GM12878 (cell line): Measurements from ENCODE around the gene PAIP1. TPM values are rescaled to one million over a fixed set of nuclear protein-coding genes. Genes with fewer than 3 reads are reported as not detected.

ENCODE experiments used
- ATAC-seq: fragments of 200-7000 bp; cut with Tn5 transposase; 3 replicates; pipeline ENCODE4 v1.9.1; 2020; ENCODE audit warnings: mild to moderate bottlenecking, moderate library complexity
- BruUV-seq: library from RNA; stranded (reverse); fragments of 400-500 nt; replicated peaks from 2 replicates; lab custom pipeline; 2021; lab: Mats Ljungman, UMichigan
- CTCF ChIA-PET: fragments of 300-600 bp; sonication (Branson Sonifier 250); formaldehyde crosslinking; extraction: SDS; loops from one replicate; lab custom pipeline; 2021; ENCODE audit warnings: inconsistent platforms; lab: Yijun Ruan, JAX
- POLR2A ChIA-PET: fragments of 350-600 bp; formaldehyde crosslinking; extraction: SDS; loops from one replicate; lab custom pipeline; 2021; ENCODE audit warnings: inconsistent platforms; lab: Charles Lee
- RAD21 ChIA-PET: fragments of 300-600 bp; sonication (Branson Sonifier 250); formaldehyde crosslinking; loops from one replicate; lab custom pipeline; 2023; ENCODE audit warnings: antibody characterized with exemption; ENCODE audit not compliant: unreplicated experiment; lab: Charles Lee
- SMC1A ChIA-PET: fragments of 300-600 bp; sonication (Branson Sonifier 250); formaldehyde crosslinking; loops from one replicate; lab custom pipeline; 2023; ENCODE audit not compliant: unreplicated experiment, uncharacterized antibody; lab: Charles Lee
- DNase-seq: peaks from one replicate; pipeline ENCODE4 v3.0.0-alpha.2; 2011; ENCODE audit warnings: low read depth, low spot score
- FAIRE-seq: peaks from 3 replicates; lab custom pipeline; 2011; peaks lifted over from hg19 to GRCh38; lab: Jason Lieb, UNC
- H2AFZ ChIP-seq: 2 replicates; pipeline ENCODE4 v1.6.0; 2011; ENCODE audit warnings: low read depth, low read length, control low read depth; ENCODE audit not compliant: control insufficient read depth
- H3K27ac ChIP-seq: 2 replicates; pipeline ENCODE4 v1.5.1; 2011; ENCODE audit warnings: control low read depth; ENCODE audit not compliant: control insufficient read depth, insufficient read depth
- H3K27me3 ChIP-seq, 2 experiments: replicated peaks in 1 of 2; 2 replicates each; pipeline versions ENCODE4 v1.6.0 to v1.6.1; 2011; ENCODE audit warnings: low read length in 1 of 2; ENCODE audit not compliant: control insufficient read depth in 2 of 2, insufficient read depth in 2 of 2
- H3K36me3 ChIP-seq, 2 experiments: 2 replicates each; pipeline ENCODE4 v1.5.1; 2011; ENCODE audit warnings: low read length in 1 of 2; ENCODE audit not compliant: control insufficient read depth in 2 of 2, insufficient read depth in 2 of 2
- H3K4me1 ChIP-seq: 2 replicates; pipeline ENCODE4 v1.6.1; 2011; ENCODE audit warnings: mild to moderate bottlenecking, low read length, moderate library complexity, mixed read lengths; ENCODE audit not compliant: control insufficient read depth, insufficient read depth
- H3K4me2 ChIP-seq: 2 replicates; pipeline ENCODE4 v1.6.0; 2011; ENCODE audit warnings: control low read depth; ENCODE audit not compliant: control insufficient read depth, insufficient read depth
- H3K4me3 ChIP-seq: fragments of 200-600 bp; sonication (generic); 2 replicates; pipeline ENCODE4 v1.5.1; 2016
- H3K79me2 ChIP-seq: 2 replicates; pipeline ENCODE4 v1.6.0; 2011; ENCODE audit warnings: low read length; ENCODE audit not compliant: control insufficient read depth, insufficient read depth
- H3K9ac ChIP-seq: 2 replicates; pipeline ENCODE4 v1.8.0; 2011; ENCODE audit warnings: low read length, control low read depth, mixed read lengths; ENCODE audit not compliant: control insufficient read depth, insufficient read depth
- H3K9me3 ChIP-seq: replicated peaks from 3 replicates; pipeline ENCODE4 v1.5.1; 2011; ENCODE audit warnings: mild to moderate bottlenecking, low read length; ENCODE audit not compliant: control insufficient read depth, insufficient read depth
- H4K20me1 ChIP-seq: 2 replicates; pipeline ENCODE4 v1.6.0; 2011; ENCODE audit not compliant: control insufficient read depth, insufficient read depth
- CBX5 ChIP-seq: sonication (generic); IDR thresholded peaks from 2 replicates; pipeline ENCODE4 v1.6.1; 2016; ENCODE audit warnings: low read depth, moderate library complexity, mild to moderate bottlenecking, inconsistent platforms
- HCFC1 ChIP-seq: fragments of 150-350 bp; IDR thresholded peaks from 2 replicates; pipeline ENCODE4 v1.6.1; 2014; ENCODE audit warnings: low read length
- JUNB ChIP-seq: IDR thresholded peaks from 2 replicates; pipeline ENCODE4 v1.6.1; 2016; ENCODE audit warnings: antibody characterized with exemption, mild to moderate bottlenecking
- KLF5 ChIP-seq: fragments of 450-650 bp; IDR thresholded peaks from 2 replicates; pipeline ENCODE4 v1.6.1; 2014; ENCODE audit warnings: mild to moderate bottlenecking; ENCODE audit not compliant: partially characterized antibody
- NFYB ChIP-seq: IDR thresholded peaks from 2 replicates; pipeline ENCODE4 v1.6.1; 2011; ENCODE audit warnings: low read depth, mild to moderate bottlenecking, low read length, improper control_type of control experiment, moderate library complexity; ENCODE audit not compliant: insufficient read depth
- NKRF ChIP-seq: fragments of 450-650 bp; conservative IDR thresholded peaks from 2 replicates; pipeline ENCODE4 v1.6.1; 2017; ENCODE audit warnings: mild to moderate bottlenecking, moderate library complexity
- NR2F1 ChIP-seq: fragments of 450-650 bp; conservative IDR thresholded peaks from 2 replicates; pipeline ENCODE4 v1.6.1; 2017; ENCODE audit warnings: mild to moderate bottlenecking
- NRF1 ChIP-seq: conservative IDR thresholded peaks from 2 replicates; pipeline ENCODE4 v1.6.1; 2011; ENCODE audit warnings: mild to moderate bottlenecking, low read depth, low read length, improper control_type of control experiment
- PAX8 ChIP-seq: fragments of 450-650 bp; IDR thresholded peaks from 2 replicates; pipeline ENCODE4 v1.6.1; 2017; ENCODE audit warnings: mild to moderate bottlenecking, moderate library complexity
- PRDM15 ChIP-seq: fragments of 450-650 bp; formaldehyde crosslinking; IDR thresholded peaks from 2 replicates; pipeline ENCODE4 v1.4.0; 2020; ENCODE audit warnings: mild to moderate bottlenecking, moderate library complexity
- RELA ChIP-seq: fragments of 450-650 bp; IDR thresholded peaks from 2 replicates; pipeline ENCODE4 v1.8.0; 2014; ENCODE audit warnings: borderline replicate concordance; ENCODE audit not compliant: partially characterized antibody
- RELB ChIP-seq: fragments of 450-650 bp; IDR thresholded peaks from 2 replicates; pipeline ENCODE4 v1.6.1; 2017; ENCODE audit warnings: low read depth, mild to moderate bottlenecking, moderate library complexity
- SREBF2 ChIP-seq: IDR thresholded peaks from 2 replicates; pipeline ENCODE4 v1.6.1; 2012; ENCODE audit warnings: mild to moderate bottlenecking, low read length
- USF1 ChIP-seq: IDR thresholded peaks from 2 replicates; pipeline ENCODE4 v1.6.1; 2011; ENCODE audit warnings: borderline replicate concordance, low read depth, mild to moderate bottlenecking, moderate library complexity, mixed read lengths, low read length; ENCODE audit not compliant: insufficient read depth; ENCODE audit errors: extremely low read length
- YY1 ChIP-seq: IDR thresholded peaks from 2 replicates; pipeline ENCODE4 v1.6.1; 2011; ENCODE audit warnings: low read depth, mild to moderate bottlenecking, low read length
- ZBED1 ChIP-seq: IDR thresholded peaks from 2 replicates; pipeline ENCODE4 v1.6.1; 2016; ENCODE audit warnings: borderline replicate concordance
- ZNF622 ChIP-seq: fragments of 450-650 bp; IDR thresholded peaks from 2 replicates; pipeline ENCODE4 v1.6.1; 2017; ENCODE audit warnings: mild to moderate bottlenecking, inconsistent platforms
- WGBS: methylation state at CpG from one replicate; pipeline ENCODE4 v1.1.6; 2016; ENCODE audit warnings: low lambda C conversion rate; ENCODE audit not compliant: insufficient replicate concordance, insufficient coverage; ENCODE audit errors: missing lambda C conversion rate; 5-methylcytosine and 5-hydroxymethylcytosine counted together
- in situ Hi-C: fragments of 300-500 bp; cut with MboI; formaldehyde crosslinking; loops from 9 replicates; pipeline ENCODE4 v1.14.3; 2018; ENCODE audit warnings: mixed read lengths
- intact Hi-C: fragments of 100-400 bp; cut with micrococcal nuclease; formaldehyde crosslinking; loops from one replicate; pipeline ENCODE4 v1.14.2; 2022; ENCODE audit not compliant: unreplicated experiment
- polyA plus RNA-seq, 11 experiments: library from polyadenylated mRNA; depleted of rRNA in 4 of 11; unstranded in 6 of 11; stranded (reverse) in 5 of 11; fragments of >200 nt; fragmentation: Nextera tagmentation in 4 of 11; fragmentation: Illumina TruSeq in 1 of 11; extraction: Ambion mirVana in 4 of 11; extraction: Trizol in 1 of 11; gene quantifications; 1 replicate in 1 of 11; 2 replicates in 10 of 11; pipeline versions ENCODE4 v1.2.1 to v1.2.3, GENCODE V29; 2011 to 2016; ENCODE audit warnings: inconsistent platforms in 2 of 11, missing spikeins in 2 of 11, low read depth in 1 of 11
- total RNA-seq, 4 experiments: library from RNA; depleted of rRNA in 3 of 4; stranded (reverse); fragments of >200 nt in 3 of 4; fragmentation: Illumina TruSeq in 1 of 4; extraction: Trizol in 1 of 4; gene quantifications; 2 replicates each; pipeline versions ENCODE4 v1.2.1 to v1.2.3, GENCODE V29; 2013 to 2021

The PAIP1 gene
- total and polyA plus RNA-seq, 10 of the 15 experiments (the other 5 are each of a cell fraction or from before 2014, with no cell fraction given), result 37.4 to 90.9 (median 57.0) TPM

- TF ChIP-seq NFYB, result no peak
- no peak for TF ChIP-seq NRF1
- TF ChIP-seq RELA, result no peak
- TF ChIP-seq NR2F1, result no peak
- no peak for TF ChIP-seq HCFC1
- no peak for TF ChIP-seq NKRF
These were observed 8.5 kb downstream of the PAIP1 start (continued) for GRCh38 chr5:43548358-43548757.

- FAIRE-seq, result no peak
- 97% methylated on average over 2 of the region's 2 CpGs for WGBS
- intact Hi-C loops, result no loop called here
- peaks cover 4 to 23% of the 10 kb centered on the region in 2 experiments for H3K36me3 ChIP-seq
- ATAC-seq, result no peak
- no peak overlapping the region for H2AFZ ChIP-seq
- H3K4me3 ChIP-seq, result no peak overlapping the region
- ChIA-PET CTCF (no interaction called here), SMC1A (interaction anchor here (0.9 kb wide), 1 partner anchor 8 kb away, joined by 3 read pairs; no protein-coding TSS in a partner anchor), RAD21 (no interaction called here), POLR2A (interaction anchor here (0.9 kb wide), 1 partner anchor 64 kb away, joined by 3 read pairs; the partner anchor contains the start of gene TMEM267)
- H3K4me2 ChIP-seq, result no peak overlapping the region
- H3K9me3 ChIP-seq, result no peaks in the 10 kb centered on the region
- in situ Hi-C loops, result no loop called here
- H4K20me1 ChIP-seq, result no peaks in the 10 kb centered on the region
- no peak overlapping the region for H3K27ac ChIP-seq
- BruUV-seq, result no TSS peak
- H3K27me3 ChIP-seq, result no peaks in the 10 kb centered on the region
- DNase-seq, result no peak
- no peaks in the 10 kb centered on the region for H3K4me1 ChIP-seq
- no peak overlapping the region for H3K9ac ChIP-seq
- peaks cover 26% of the 10 kb centered on the region for H3K79me2 ChIP-seq
- no peak for TF ChIP-seq ZNF622
- TF ChIP-seq ZBED1, result no peak
- TF ChIP-seq RELB, result no peak
- TF ChIP-seq USF1, result no peak
- TF ChIP-seq YY1, result no peak
- TF ChIP-seq PAX8, result no peak
- no peak for TF ChIP-seq KLF5
- no peak for TF ChIP-seq CBX5
- TF ChIP-seq JUNB, result no peak
- TF ChIP-seq SREBF2, result no peak
- TF ChIP-seq PRDM15 (CRISPR knock-in tag), result no peak
These were observed 9.3 kb downstream of the PAIP1 start for GRCh38 chr5:43547532-43547931.
